B cell (primary cell): ENCODE data around the gene LCORL. TPM values are rescaled to one million over a fixed set of nuclear protein-coding genes. Genes with fewer than 3 reads are reported as not detected.

Experiments used
- ATAC-seq: fragments of 200-7000 bp; cut with Tn5 transposase; one replicate; pipeline ENCODE4 v1.10.0; 2021; ENCODE audit warnings: low read depth, mild to moderate bottlenecking, moderate number of reproducible peaks, moderate library complexity
- CTCF ChIA-PET: fragments of 350-600 bp; sonication (Branson Sonifier 250); formaldehyde crosslinking; loops from one replicate; lab custom pipeline; 2021; ENCODE audit warnings: antibody characterized with exemption, inconsistent platforms; lab: Charles Lee
- POLR2A ChIA-PET: fragments of 350-600 bp; sonication (Branson Sonifier 250); formaldehyde crosslinking; loops from one replicate; lab custom pipeline; 2021; ENCODE audit warnings: antibody characterized with exemption; lab: Charles Lee
- DNase-seq: peaks from one replicate; pipeline ENCODE4 v3.0.0; 2013
- H2AFZ ChIP-seq: 2 replicates; pipeline ENCODE4 v1.6.1; 2012; ENCODE audit warnings: mild to moderate bottlenecking, low read depth, low read length; ENCODE audit not compliant: insufficient read depth, poor library complexity, severe bottlenecking
- H3K27ac ChIP-seq, 2 donors: 1 replicate in 1 of 2; 2 replicates in 1 of 2; pipeline ENCODE4 v1.5.1; 2012 to 2013; ENCODE audit warnings: low read length in 2 of 2, mild to moderate bottlenecking in 2 of 2, moderate library complexity in 1 of 2
- H3K27me3 ChIP-seq, 4 experiments: fragments of 200-600 bp in 1 of 4; sonication (generic) in 1 of 4; replicated peaks in 1 of 4; 1 replicate in 2 of 4; 2 replicates in 2 of 4; pipeline versions ENCODE4 v1.6.1 to v1.7.0; 2013 to 2016; ENCODE audit warnings: low read length in 3 of 4, mild to moderate bottlenecking in 2 of 4, mixed read lengths in 1 of 4, moderate library complexity in 1 of 4; ENCODE audit not compliant: insufficient read depth in 4 of 4, control insufficient read depth in 3 of 4; ENCODE audit errors: control extremely low read depth in 1 of 4
- H3K36me3 ChIP-seq, 2 experiments: replicated peaks in 1 of 2; 1 replicate in 1 of 2; 2 replicates in 1 of 2; pipeline versions ENCODE4 v1.6.1 to v1.7.1; 2013; ENCODE audit warnings: low read length in 1 of 2; ENCODE audit not compliant: insufficient read depth in 2 of 2, control insufficient read depth in 1 of 2; ENCODE audit errors: control extremely low read depth in 1 of 2, extremely low read depth in 1 of 2
- H3K4me1 ChIP-seq, 2 donors: fragments of 200-600 bp in 1 of 2; sonication (generic) in 1 of 2; 1 replicate in 1 of 2; 2 replicates in 1 of 2; pipeline versions ENCODE4 v1.5.1 to v1.6.1; 2013 to 2017; ENCODE audit warnings: low read length in 2 of 2; ENCODE audit not compliant: control insufficient read depth in 2 of 2, insufficient read depth in 2 of 2
- H3K4me2 ChIP-seq: replicated peaks from 2 replicates; pipeline ENCODE3; 2012; ENCODE audit warnings: mild to moderate bottlenecking, low read depth, low read length; ENCODE audit not compliant: poor library complexity, severe bottlenecking
- H3K4me3 ChIP-seq, 5 experiments: fragments of 200-600 bp in 1 of 5; sonication (generic) in 1 of 5; 1 replicate in 3 of 5; 2 replicates in 2 of 5; pipeline versions ENCODE4 v1.5.1 to v1.7.0; 2011 to 2016; ENCODE audit warnings: low read length in 4 of 5, mild to moderate bottlenecking in 4 of 5, low read depth in 2 of 5, control low read depth in 1 of 5, moderate library complexity in 1 of 5; ENCODE audit not compliant: insufficient read depth in 1 of 5; ENCODE audit errors: control extremely low read depth in 1 of 5, extremely low read depth in 1 of 5
- H3K79me2 ChIP-seq: fragments of 200-600 bp; sonication (generic); one replicate; pipeline ENCODE4 v1.6.0; 2016; ENCODE audit warnings: low read length; ENCODE audit not compliant: control insufficient read depth, insufficient read depth
- H3K9ac ChIP-seq: fragments of 200-600 bp; sonication (generic); 2 replicates; pipeline ENCODE4 v1.6.1; 2017; ENCODE audit warnings: mild to moderate bottlenecking, low read length, moderate library complexity
- H3K9me3 ChIP-seq, 3 donors: one replicate each; pipeline versions ENCODE4 v1.6.1 to v1.7.1; 2013; ENCODE audit warnings: low read length in 2 of 3; ENCODE audit not compliant: control insufficient read depth in 2 of 3, insufficient read depth in 1 of 3; ENCODE audit errors: control extremely low read depth in 1 of 3
- H4K20me1 ChIP-seq: 2 replicates; pipeline ENCODE4 v1.6.0; 2012; ENCODE audit warnings: mild to moderate bottlenecking, low read length; ENCODE audit not compliant: insufficient read depth, control insufficient read depth, poor library complexity, severe bottlenecking
- H3K27ac Mint-ChIP-seq: one replicate; pipeline ENCODE4 v1.8.0; 2021; ENCODE audit warnings: mixed read lengths
- H3K27me3 Mint-ChIP-seq: one replicate; pipeline ENCODE4 v1.8.0; 2021; ENCODE audit warnings: mixed read lengths
- H3K4me1 Mint-ChIP-seq: one replicate; pipeline ENCODE4 v1.8.0; 2021; ENCODE audit warnings: mixed read lengths
- H3K4me3 Mint-ChIP-seq: one replicate; pipeline ENCODE4 v1.8.0; 2021; ENCODE audit warnings: mixed read lengths
- H3K9me3 Mint-ChIP-seq: one replicate; pipeline ENCODE4 v1.8.0; 2022; ENCODE audit warnings: mixed read lengths; ENCODE audit not compliant: insufficient read depth
- EZH2 ChIP-seq: IDR thresholded peaks from 2 replicates; pipeline ENCODE4 v1.6.1; 2012; ENCODE audit warnings: borderline replicate concordance, low read depth, mild to moderate bottlenecking, moderate library complexity, low read length; ENCODE audit not compliant: insufficient read depth, poor library complexity, severe bottlenecking
- WGBS: methylation state at CpG from one replicate; pipeline ENCODE4 v1.1.5; 2013; ENCODE audit warnings: missing lambda C conversion rate; ENCODE audit not compliant: insufficient coverage; 5-methylcytosine and 5-hydroxymethylcytosine counted together
- intact Hi-C: fragments of 100-400 bp; cut with micrococcal nuclease; formaldehyde crosslinking; loops from one replicate; pipeline ENCODE4 v1.10.0; 2022
- polyA plus RNA-seq: library from polyadenylated mRNA; depleted of rRNA; stranded (reverse); fragments of >200 nt; gene quantifications from 2 replicates; pipeline ENCODE4 v1.2.3, GENCODE V29; 2012
- total RNA-seq, 2 donors: library from RNA; stranded (reverse); fragments of 120-200 nt in 1 of 2; gene quantifications; 1 replicate in 1 of 2; 2 replicates in 1 of 2; pipeline versions ENCODE4 v1.2.3 to v1.2.4, GENCODE V29; 2013 to 2022
- TF ChIP-seq, protein P1 (sequence below): fragments of 200-600 bp; IDR thresholded peaks from one replicate; pipeline ENCODE4 v1.8.0; 2022; ENCODE audit warnings: antibody characterized with exemption, mild to moderate bottlenecking

LCORL gene
- total and polyA plus RNA-seq, 2 donors (not counting 1 experiment from before 2014, with no cell fraction given), result 1.2 to 31.3 TPM

DNA sequence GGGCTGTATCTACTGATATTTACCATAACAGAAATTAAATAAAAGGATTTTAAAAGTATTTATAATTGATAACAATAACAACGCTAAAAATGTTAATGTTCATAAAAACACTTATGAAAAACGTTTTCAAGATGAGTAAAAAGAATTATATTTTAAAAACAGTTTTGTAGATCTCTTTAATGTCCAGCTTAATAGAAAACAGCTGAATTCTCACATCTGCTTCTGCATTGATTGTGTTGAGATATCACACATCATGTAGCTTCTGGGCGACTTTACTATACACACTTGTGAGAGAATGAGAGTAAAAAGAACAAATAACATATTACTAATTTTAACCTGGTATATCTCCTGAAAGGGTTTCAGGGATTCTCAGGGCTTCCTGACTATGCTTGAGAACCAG lies 127.1 kb downstream of the LCORL start:
- Mint-ChIP-seq H3K4me3 (no peak overlapping the region), H3K9me3 (no peaks in the 10 kb centered on the region), H3K27me3 (no peaks in the 10 kb centered on the region), H3K27ac (no peak overlapping the region), H3K4me1 (no peaks in the 10 kb centered on the region)
- WGBS, result no CpG with 5 or more reads among the region's 3 CpGs
- H2AFZ ChIP-seq, result no peak overlapping the region
- no peaks in the 10 kb centered on the region for H3K4me1 ChIP-seq
- no peak for TF ChIP-seq EZH2
- TF ChIP-seq, protein P1, sequence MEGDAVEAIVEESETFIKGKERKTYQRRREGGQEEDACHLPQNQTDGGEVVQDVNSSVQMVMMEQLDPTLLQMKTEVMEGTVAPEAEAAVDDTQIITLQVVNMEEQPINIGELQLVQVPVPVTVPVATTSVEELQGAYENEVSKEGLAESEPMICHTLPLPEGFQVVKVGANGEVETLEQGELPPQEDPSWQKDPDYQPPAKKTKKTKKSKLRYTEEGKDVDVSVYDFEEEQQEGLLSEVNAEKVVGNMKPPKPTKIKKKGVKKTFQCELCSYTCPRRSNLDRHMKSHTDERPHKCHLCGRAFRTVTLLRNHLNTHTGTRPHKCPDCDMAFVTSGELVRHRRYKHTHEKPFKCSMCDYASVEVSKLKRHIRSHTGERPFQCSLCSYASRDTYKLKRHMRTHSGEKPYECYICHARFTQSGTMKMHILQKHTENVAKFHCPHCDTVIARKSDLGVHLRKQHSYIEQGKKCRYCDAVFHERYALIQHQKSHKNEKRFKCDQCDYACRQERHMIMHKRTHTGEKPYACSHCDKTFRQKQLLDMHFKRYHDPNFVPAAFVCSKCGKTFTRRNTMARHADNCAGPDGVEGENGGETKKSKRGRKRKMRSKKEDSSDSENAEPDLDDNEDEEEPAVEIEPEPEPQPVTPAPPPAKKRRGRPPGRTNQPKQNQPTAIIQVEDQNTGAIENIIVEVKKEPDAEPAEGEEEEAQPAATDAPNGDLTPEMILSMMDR, result no peak
- H3K36me3 ChIP-seq, result no peaks in the 10 kb centered on the region
- no peaks in the 10 kb centered on the region for H4K20me1 ChIP-seq
- CTCF ChIA-PET, result no interaction called here
- no peak for ATAC-seq
- H3K9me3 ChIP-seq, result no peaks in the 10 kb centered on the region
- no peaks in the 10 kb centered on the region for H3K79me2 ChIP-seq
- DNase-seq, result no peak
- POLR2A ChIA-PET, result no interaction called here
- no peak overlapping the region for H3K4me3 ChIP-seq
- no peak overlapping the region for H3K4me2 ChIP-seq
- H3K27ac ChIP-seq, result no peak overlapping the region
- H3K9ac ChIP-seq, result no peak overlapping the region
- intact Hi-C loops, result no loop called here
- no peaks in the 10 kb centered on the region for H3K27me3 ChIP-seq

DNA sequence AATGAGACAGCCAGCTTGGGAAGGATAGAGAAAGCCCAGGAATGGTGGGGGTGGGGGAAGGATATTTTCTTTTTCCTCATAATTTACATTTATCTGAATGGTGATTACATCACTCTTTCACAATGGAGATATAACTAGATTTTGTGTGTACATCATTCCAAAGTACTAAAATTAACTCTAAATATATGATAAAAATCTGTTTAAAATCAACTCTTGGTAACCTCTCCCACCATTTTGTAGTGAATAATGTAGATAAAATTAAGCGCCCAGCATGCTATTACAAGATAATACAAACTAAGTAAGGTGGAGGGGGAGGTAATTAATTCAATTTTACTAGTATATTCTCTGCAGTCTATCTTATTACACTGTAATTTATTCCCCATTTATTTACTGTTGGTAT lies 131.9 kb downstream of the LCORL start:
- H3K4me3 Mint-ChIP-seq, result no peak overlapping the region
- POLR2A ChIA-PET, result no interaction called here
- CTCF ChIA-PET, result no interaction called here

More for the DNA sequence above, 131.9 kb downstream of the LCORL start:
- no peaks in the 10 kb centered on the region for H3K9me3 ChIP-seq
- H3K4me1 Mint-ChIP-seq, result no peaks in the 10 kb centered on the region
- intact Hi-C loops, result no loop called here
- ATAC-seq (no peak), DNase-seq (no peak)
- H4K20me1 ChIP-seq, result no peaks in the 10 kb centered on the region
- no peaks in the 10 kb centered on the region for H3K79me2 ChIP-seq
- no peaks in the 10 kb centered on the region for H3K27me3 Mint-ChIP-seq
- no peak overlapping the region for H3K9ac ChIP-seq
- H3K4me3 ChIP-seq, result no peak overlapping the region
- H3K27ac Mint-ChIP-seq, result no peak overlapping the region
- H3K9me3 Mint-ChIP-seq, result no peaks in the 10 kb centered on the region
- TF ChIP-seq, protein P1, result no peak
- no peak for TF ChIP-seq EZH2
- no peak overlapping the region for H3K4me2 ChIP-seq
- no peaks in the 10 kb centered on the region for H3K4me1 ChIP-seq
- H3K36me3 ChIP-seq, result peaks cover 0 to under 1% of the 10 kb centered on the region in 2 experiments
- H2AFZ ChIP-seq, result no peak overlapping the region
- H3K27me3 ChIP-seq, result no peaks in the 10 kb centered on the region
- WGBS, result no CpG with 5 or more reads among the region's 1 CpG
- H3K27ac ChIP-seq, result no peak overlapping the region
